Esophagus squamous epithelium (tissue), 4 donors: Measurements from ENCODE around the gene LFNG.

ENCODE experiments used
- POLR2A ChIP-seq, 4 donors: fragments of 450-650 bp; IDR thresholded peaks; one replicate each; pipeline ENCODE4 v1.6.1; 2017; ENCODE audit warnings: antibody characterized with exemption in 4 of 4, mild to moderate bottlenecking in 4 of 4, moderate library complexity in 3 of 4
- TF ChIP-seq, protein P1 (sequence below), 6 experiments: fragments of 450-650 bp in 4 of 6; fragments of 200-600 bp in 2 of 6; sonication (generic) in 2 of 6; IDR thresholded peaks; one replicate each; pipeline ENCODE4 v1.5.1; 2016 to 2019; ENCODE audit warnings: antibody characterized with exemption in 6 of 6, mild to moderate bottlenecking in 4 of 6, moderate library complexity in 4 of 6

- TF ChIP-seq, protein P1, sequence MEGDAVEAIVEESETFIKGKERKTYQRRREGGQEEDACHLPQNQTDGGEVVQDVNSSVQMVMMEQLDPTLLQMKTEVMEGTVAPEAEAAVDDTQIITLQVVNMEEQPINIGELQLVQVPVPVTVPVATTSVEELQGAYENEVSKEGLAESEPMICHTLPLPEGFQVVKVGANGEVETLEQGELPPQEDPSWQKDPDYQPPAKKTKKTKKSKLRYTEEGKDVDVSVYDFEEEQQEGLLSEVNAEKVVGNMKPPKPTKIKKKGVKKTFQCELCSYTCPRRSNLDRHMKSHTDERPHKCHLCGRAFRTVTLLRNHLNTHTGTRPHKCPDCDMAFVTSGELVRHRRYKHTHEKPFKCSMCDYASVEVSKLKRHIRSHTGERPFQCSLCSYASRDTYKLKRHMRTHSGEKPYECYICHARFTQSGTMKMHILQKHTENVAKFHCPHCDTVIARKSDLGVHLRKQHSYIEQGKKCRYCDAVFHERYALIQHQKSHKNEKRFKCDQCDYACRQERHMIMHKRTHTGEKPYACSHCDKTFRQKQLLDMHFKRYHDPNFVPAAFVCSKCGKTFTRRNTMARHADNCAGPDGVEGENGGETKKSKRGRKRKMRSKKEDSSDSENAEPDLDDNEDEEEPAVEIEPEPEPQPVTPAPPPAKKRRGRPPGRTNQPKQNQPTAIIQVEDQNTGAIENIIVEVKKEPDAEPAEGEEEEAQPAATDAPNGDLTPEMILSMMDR (IDR thresholded peaks at IDR 0.05): no peak
- no peak for TF ChIP-seq POLR2A (IDR thresholded peaks at IDR 0.05)
These were observed 49.2 kb upstream of the LFNG start for GRCh38 chr7:2470204-2471021.
